A549 (cell line): ENCODE data around the gene LRPPRC.

ENCODE experiments used
- CEBPB ChIP-seq, 2 experiments: fragments of >200 bp in 1 of 2; sonication (Bioruptor Twin) in 1 of 2; formaldehyde crosslinking in 1 of 2; IDR thresholded peaks; 2 replicates each; pipeline ENCODE4 v1.6.1; 2012 to 2016
- CHD2 ChIP-seq: fragments of 150-350 bp; IDR thresholded peaks from 2 replicates; pipeline ENCODE4 v1.6.1; 2014; ENCODE audit warnings: low read length; ENCODE audit not compliant: partially characterized antibody
- CHD4 ChIP-seq: fragments of 200-600 bp; sonication (generic); IDR thresholded peaks from 2 replicates; pipeline ENCODE4 v1.6.1; 2016; ENCODE audit warnings: antibody characterized with exemption, mild to moderate bottlenecking, borderline replicate concordance
- CTCF ChIP-seq: fragments of >200 bp; sonication (Bioruptor Twin); formaldehyde crosslinking; IDR thresholded peaks from 3 replicates; pipeline ENCODE4 v1.5.1; 2016
- FOSB ChIP-seq: fragments of 250-450 bp; sonication (Bioruptor Pico); IDR thresholded peaks from 2 replicates; pipeline ENCODE4 v1.5.0; 2020; ENCODE audit warnings: mild to moderate bottlenecking, moderate library complexity
- HMGXB4 ChIP-seq: fragments of 250-450 bp; sonication (Bioruptor Pico); IDR thresholded peaks from 2 replicates; pipeline ENCODE4 v1.5.0; 2021; ENCODE audit warnings: mild to moderate bottlenecking, moderate library complexity, borderline replicate concordance
- HOXB5 ChIP-seq: fragments of 250-450 bp; sonication (Bioruptor Pico); IDR thresholded peaks from 2 replicates; pipeline ENCODE4 v1.5.0; 2020; ENCODE audit warnings: mild to moderate bottlenecking, moderate library complexity
- MYC ChIP-seq: IDR thresholded peaks from 2 replicates; pipeline ENCODE4 v1.6.1; 2012; ENCODE audit warnings: mild to moderate bottlenecking, inconsistent platforms, low read length, improper control_type of control experiment, borderline replicate concordance
- NR3C1 ChIP-seq: fragments of >200 bp; sonication (Bioruptor Twin); formaldehyde crosslinking; IDR thresholded peaks from 3 replicates; pipeline ENCODE4 v1.6.1; 2017
- POLR2A ChIP-seq: IDR thresholded peaks from 2 replicates; pipeline ENCODE4 v1.6.1; 2012; ENCODE audit warnings: mild to moderate bottlenecking, low read length
- RNF2 ChIP-seq: fragments of 200-600 bp; sonication (generic); IDR thresholded peaks from 2 replicates; pipeline ENCODE4 v1.6.1; 2016; ENCODE audit warnings: low read depth, mild to moderate bottlenecking, antibody characterized with exemption, moderate library complexity, borderline replicate concordance
- TP53 ChIP-seq: fragments of 250-450 bp; sonication (Bioruptor Pico); IDR thresholded peaks from 2 replicates; pipeline ENCODE4 v1.5.0; 2021; ENCODE audit warnings: mild to moderate bottlenecking, moderate library complexity
- USF2 ChIP-seq: fragments of 450-650 bp; IDR thresholded peaks from 2 replicates; pipeline ENCODE4 v1.6.1; 2014; ENCODE audit warnings: antibody characterized with exemption

GRCh38 chr2:43880471-43880870, 115.3 kb downstream of the LRPPRC start:
- TF ChIP-seq CTCF (no peak), HOXB5 (CRISPR knock-in tag) (no peak), FOSB (CRISPR knock-in tag) (no peak), USF2 (no peak), CHD2 (no peak), POLR2A (no peak), TP53 (CRISPR knock-in tag) (no peak), NR3C1 (no peak), RNF2 (no peak), MYC (no peak), HMGXB4 (CRISPR knock-in tag) (no peak), CEBPB (IDR thresholded peaks at IDR 0.05) (no peak), CHD4 (no peak)
